G401 (cell line): ENCODE results near the gene TCAP. TPM values are rescaled to one million over a fixed set of nuclear protein-coding genes. Genes with fewer than 3 reads are reported as not detected.
"Not testable (repeated sequence)": the region's sequence is repeated elsewhere in the genome, so short reads cannot be mapped to it uniquely, and the experiment has no call there.

Experiments used
- DNase-seq: peaks from one replicate; pipeline ENCODE4 v3.0.0-alpha.2; 2015; ENCODE audit warnings: low spot score
- in situ Hi-C: cut with HindIII; loops from 2 replicates; pipeline ENCODE4 v1.10.0; 2016; ENCODE audit warnings: low sequenced_read_pairs, mixed read lengths
- total RNA-seq: library from RNA; depleted of rRNA; stranded (reverse); fragments of >200 nt; shearing (Covaris generic); gene quantifications from 2 replicates; pipeline ENCODE4 v1.2.3, GENCODE V29; 2014

TCAP gene
- total RNA-seq, 1 experiment from 2014 or later = 0.44 TPM

- in situ Hi-C loops = loop anchor here (25.0 kb wide), 1 partner anchor 291 kb away; the partner anchor contains the start of gene PSMD3
- DNase-seq = no peak
Observed at GRCh38 chr17:39696731-39697130, 31.6 kb downstream of the TCAP start.

DNA sequence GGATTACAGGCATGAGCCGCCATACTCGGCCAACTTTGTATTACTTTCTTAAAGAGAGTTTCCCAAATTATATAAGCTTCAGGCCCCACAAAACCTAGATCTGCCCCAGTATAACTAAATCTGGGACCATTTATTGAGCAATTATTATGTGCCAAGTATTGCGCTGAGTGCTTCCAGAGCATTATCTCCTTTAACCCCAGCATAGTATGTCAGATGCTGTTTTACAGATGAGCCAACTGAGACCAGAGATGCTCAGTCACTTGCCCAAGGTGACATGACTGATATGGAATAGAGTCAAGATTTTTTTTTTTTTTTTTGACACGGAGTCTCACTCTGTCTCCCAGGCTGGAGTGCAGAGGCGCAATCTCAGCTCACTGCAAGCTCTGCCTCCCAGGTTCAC lies 32.8 kb downstream of the TCAP start:
- in situ Hi-C loops = loop anchor here (25.0 kb wide), 1 partner anchor 289 kb away; the partner anchor contains the start of gene PSMD3
- no peak for DNase-seq

DNA sequence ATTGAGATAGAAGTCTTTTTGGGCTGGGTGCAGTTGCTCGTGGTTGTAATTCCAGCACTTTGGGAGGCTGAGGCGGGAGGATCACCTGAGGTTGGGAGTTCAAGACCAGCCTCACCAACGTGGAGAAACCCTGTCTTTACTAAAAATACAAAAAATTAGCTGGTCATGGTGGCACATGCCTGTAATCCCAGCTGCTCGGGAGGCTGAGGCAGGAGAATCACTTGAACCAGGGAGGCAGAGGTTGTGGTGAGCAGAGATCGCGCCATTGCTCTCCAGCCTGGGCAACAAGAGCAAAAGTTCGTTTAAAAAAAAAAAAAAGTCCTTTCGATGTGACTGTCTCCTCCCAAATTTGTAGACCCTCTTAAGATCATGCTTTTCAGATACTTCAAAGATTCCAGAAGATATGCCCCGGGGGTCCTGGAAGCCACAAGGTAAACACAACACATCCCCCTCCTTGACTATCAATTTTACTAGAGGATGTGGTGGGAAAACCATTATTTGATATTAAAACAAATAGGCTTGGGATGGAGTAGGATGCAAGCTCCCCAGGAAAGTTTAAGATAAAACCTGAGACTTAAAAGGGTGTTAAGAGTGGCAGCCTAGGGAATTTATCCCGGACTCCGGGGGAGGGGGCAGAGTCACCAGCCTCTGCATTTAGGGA lies 34.1 kb downstream of the TCAP start:
- not testable (repeated sequence) for DNase-seq
- in situ Hi-C loops = loop anchor here (25.0 kb wide), 1 partner anchor 288 kb away; the partner anchor contains the start of gene PSMD3

DNA sequence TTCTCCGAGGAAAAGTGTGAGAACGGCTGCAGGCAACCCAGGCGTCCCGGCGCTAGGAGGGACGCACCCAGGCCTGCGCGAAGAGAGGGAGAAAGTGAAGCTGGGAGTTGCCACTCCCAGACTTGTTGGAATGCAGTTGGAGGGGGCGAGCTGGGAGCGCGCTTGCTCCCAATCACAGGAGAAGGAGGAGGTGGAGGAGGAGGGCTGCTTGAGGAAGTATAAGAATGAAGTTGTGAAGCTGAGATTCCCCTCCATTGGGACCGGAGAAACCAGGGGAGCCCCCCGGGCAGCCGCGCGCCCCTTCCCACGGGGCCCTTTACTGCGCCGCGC lies 34.6 kb downstream of the TCAP start, which contains the start of gene ERBB2:
Gene ERBB2, plus strand, starts transcription at position 247 of the 330 bp plus-strand sequence. CDS start 175 bp downstream, outside the sequence.
- peak; percentile 33 for DNase-seq
- in situ Hi-C loops = loop anchor here (25.0 kb wide), 1 partner anchor 288 kb away; the partner anchor contains the start of gene PSMD3

DNA sequence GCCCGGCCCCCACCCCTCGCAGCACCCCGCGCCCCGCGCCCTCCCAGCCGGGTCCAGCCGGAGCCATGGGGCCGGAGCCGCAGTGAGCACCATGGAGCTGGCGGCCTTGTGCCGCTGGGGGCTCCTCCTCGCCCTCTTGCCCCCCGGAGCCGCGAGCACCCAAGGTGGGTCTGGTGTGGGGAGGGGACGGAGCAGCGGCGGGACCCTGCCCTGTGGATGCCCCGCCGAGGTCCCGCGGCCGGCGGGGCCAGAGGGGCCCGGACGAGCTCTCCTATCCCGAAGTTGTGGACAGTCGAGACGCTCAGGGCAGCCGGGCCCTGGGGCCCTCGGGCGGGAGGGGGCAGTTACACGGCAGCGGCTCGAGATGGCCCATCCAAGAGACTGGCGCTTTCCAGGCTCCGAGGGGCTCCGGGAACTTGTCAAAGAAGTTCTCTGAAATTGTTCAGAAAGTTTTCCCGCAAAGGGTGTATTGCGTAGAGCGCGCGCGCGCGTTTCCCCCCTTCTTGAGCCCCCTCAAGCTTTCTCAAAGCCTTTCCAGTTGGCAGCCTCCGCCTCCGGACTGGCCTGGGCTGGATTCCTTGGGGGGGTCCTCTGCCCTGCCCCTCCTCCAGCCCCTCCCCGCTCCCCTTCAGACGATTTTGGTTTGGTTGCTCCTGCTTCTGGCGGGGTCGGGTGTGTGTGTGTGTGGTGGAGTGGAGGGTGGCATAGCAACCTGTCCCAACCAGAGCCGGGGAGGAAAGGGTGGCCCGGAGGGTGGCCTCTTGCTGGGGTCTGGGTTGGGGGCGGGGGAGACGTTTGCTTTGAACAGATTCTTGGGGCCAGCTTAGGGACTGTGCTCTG lies 35.2 kb downstream of the TCAP start:
- no peak for DNase-seq
- in situ Hi-C loops = no loop called here

GRCh38 chr17:39701012-39701783 lies 36.0 kb downstream of the TCAP start:
- in situ Hi-C loops = no loop called here
- no peak for DNase-seq

DNA sequence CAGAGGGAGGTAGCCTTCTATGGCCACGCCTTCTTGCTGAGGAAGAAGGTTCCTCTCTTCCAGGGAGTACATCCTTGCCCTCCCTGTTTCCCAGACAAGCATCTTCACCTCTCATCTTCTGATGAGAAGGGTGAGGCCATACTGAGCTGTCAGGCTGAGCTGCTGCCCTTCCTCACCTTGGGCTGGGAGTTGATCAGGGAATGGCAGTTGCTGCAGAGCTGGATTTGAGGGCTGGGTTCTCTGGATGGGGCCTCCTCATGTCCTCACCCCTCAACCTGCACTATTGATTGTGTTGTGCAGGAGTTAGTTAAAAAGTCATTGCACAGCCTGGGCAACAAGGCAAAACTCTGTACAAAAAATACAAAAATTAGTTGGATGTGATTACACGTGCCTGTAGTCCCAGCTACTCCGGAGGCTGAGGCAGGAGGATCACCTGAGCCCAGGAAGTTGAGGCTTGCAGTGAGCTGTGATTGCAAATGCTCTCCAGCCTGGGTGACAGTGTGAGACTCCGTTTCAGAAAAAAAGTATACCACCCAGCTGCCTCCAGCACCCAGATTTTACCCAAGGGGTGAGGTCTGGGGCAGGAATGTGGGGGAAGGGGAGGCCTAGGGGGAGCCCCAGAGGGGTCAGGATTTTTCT lies 36.8 kb downstream of the TCAP start:
- DNase-seq = no peak
- in situ Hi-C loops = no loop called here

- DNase-seq = no peak
- in situ Hi-C loops = no loop called here
Observed at GRCh38 chr17:39702901-39703893, 38.0 kb downstream of the TCAP start.

DNA sequence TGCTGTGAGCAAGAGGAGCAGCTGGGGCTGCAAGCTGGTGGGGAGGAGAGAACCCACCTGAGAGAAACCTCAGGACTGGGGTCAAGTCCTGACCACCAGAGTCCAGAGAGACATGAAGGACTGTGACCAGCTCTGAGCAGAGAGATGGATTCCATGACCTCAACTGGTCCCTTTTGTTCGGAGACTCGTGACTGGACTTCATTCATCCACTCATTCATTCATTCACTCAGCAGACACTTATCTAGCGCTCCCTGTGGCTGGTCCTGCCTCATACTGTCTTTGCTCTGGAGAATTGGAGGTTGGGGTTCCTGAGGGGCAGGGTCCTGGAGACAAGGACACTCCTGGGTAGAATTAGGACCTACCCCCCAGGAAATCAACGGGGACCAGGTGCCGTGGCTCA lies 38.8 kb downstream of the TCAP start:
- in situ Hi-C loops = no loop called here
- no peak for DNase-seq

GRCh38 chr17:39704821-39705551 lies 39.8 kb downstream of the TCAP start:
- DNase-seq = no peak
- in situ Hi-C loops = no loop called here

DNA sequence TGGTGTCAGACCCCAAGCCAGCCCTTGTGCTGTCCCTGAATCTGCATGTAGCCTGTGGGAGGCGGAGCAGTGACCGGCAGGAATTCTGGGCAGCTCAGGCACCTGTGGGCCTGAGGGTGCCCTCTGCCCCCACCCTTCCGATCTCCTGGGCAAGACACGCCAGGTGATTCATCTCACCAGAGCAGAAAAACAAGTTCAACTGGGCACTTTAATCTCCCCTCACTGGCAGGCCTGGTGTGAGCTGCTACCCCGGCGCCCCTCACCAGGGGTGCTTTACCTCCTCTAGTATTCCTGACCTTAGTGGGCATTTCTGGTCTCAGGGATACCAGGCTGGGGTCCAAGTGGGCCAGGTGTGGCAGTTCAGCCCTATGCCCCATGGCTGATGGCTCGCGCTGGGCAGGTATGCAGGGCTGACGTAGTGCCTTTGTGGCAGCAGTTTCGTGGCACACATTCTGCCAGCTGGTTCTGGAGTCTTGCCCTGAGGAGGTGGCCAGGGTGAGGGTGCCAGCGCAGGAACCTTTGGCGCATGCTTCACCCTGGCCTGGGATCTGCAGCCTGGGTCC lies 40.7 kb downstream of the TCAP start:
- in situ Hi-C loops = no loop called here
- DNase-seq = no peak

DNA sequence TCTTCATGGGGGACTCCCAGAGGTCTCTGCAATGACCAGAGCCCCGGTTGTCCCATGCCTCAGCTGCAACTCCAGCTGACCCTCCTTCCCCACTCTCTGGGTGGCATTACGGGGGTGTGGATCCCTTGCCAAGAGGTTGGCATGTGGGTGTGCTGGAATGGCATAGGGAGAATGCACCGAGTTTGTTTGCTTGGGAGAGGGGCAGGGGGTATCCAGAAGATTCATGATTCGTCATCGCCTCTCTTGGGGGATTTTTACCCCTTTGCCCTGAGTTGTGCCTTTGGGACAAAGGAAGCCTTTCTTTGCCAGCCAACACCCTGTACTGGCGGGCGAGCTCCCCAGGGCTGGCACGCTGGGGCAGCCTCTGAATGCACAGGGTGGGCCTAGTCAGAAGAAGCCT lies 41.2 kb downstream of the TCAP start:
- DNase-seq = no peak
- in situ Hi-C loops = no loop called here

DNA sequence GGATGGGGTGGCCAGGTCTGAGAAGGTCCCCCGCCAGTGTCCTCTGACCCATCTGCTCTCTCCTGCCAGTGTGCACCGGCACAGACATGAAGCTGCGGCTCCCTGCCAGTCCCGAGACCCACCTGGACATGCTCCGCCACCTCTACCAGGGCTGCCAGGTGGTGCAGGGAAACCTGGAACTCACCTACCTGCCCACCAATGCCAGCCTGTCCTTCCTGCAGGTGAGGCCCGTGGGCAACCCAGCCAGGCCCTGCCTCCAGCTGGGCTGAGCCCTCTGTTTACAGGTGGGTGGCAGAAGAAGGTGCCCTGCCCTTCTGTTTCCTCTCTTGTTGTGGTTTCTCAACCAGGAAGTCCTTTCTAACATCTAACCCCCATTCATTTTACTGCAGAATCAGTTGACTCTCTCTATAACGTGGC lies 41.8 kb downstream of the TCAP start:
- DNase-seq = no peak
- in situ Hi-C loops = no loop called here

DNA sequence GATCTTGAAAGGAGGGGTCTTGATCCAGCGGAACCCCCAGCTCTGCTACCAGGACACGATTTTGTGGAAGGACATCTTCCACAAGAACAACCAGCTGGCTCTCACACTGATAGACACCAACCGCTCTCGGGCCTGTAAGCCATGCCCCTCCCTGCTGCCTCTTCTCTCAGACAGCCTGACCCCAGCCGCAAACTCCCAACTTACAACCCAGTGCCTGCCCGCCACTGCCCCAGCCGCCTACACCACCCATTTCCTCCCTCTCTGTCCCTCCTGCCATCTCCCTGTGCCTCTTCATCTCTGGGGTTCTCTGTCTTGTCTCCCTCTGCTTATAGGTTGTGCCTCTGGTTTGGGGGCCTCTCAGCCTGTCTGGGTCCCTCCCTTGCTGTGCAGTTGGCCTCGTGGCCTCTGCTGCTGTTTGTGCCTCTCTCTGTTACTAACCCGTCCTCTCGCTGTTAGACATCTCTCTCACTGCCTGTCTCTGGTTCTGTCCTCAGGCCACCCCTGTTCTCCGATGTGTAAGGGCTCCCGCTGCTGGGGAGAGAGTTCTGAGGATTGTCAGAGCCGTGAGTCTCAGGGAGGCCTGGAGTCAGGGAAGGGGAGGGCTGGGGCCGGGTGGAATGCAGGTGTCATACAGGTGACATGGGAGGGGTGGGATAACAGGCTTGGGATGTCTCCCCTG lies 44.3 kb downstream of the TCAP start:
- in situ Hi-C loops = no loop called here
- no peak for DNase-seq

DNA sequence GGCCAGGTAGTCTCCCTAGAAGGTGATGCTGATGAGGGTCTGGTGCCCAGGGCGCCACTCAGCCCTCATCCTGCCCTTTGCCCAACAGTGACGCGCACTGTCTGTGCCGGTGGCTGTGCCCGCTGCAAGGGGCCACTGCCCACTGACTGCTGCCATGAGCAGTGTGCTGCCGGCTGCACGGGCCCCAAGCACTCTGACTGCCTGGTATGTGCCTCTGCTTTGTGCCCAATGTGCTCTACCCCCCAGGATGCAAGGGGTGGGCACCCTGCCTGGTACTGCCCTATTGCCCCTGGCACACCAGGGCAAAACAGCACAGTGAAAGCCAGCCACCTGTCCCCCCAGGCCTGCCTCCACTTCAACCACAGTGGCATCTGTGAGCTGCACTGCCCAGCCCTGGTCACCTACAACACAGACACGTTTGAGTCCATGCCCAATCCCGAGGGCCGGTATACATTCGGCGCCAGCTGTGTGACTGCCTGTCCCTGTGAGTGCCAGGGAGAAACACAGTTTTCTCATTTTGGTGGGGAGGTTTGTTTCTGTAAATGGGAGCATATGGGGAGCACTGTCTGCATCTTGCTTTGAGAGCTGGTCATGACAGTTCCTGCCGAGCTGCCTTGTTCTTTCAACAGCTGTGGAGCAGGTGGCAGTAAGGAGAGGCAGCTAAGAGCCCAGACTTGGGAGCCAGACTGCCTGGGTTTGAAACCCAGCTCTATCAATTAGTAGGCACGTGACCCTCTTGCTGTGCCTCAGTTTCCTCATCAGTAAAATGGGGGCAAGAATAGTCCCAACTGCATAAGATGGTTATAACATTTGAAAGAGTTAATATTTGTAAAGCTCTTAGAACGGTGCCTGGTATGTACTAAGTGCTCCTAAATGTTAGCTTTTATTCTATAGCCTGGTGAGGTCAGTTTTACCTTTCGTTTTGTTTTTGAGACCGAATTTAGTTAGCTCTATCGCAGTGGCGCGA lies 45.1 kb downstream of the TCAP start:
- no peak for DNase-seq
- in situ Hi-C loops = no loop called here

- DNase-seq, in situ Hi-C loops: not testable (repeated sequence)
Observed at GRCh38 chr17:39711071-39711470, 45.9 kb downstream of the TCAP start.
